Measurements from ENCODE around the gene SNTB2.
A peak's percentile ranks its signal among the peaks of the same experiment; 100 is the strongest.
"Not testable (repeated sequence)": the region's sequence is repeated elsewhere in the genome, so short reads cannot be mapped to it uniquely, and the experiment has no call there.

The SNTB2 gene

DNA sequence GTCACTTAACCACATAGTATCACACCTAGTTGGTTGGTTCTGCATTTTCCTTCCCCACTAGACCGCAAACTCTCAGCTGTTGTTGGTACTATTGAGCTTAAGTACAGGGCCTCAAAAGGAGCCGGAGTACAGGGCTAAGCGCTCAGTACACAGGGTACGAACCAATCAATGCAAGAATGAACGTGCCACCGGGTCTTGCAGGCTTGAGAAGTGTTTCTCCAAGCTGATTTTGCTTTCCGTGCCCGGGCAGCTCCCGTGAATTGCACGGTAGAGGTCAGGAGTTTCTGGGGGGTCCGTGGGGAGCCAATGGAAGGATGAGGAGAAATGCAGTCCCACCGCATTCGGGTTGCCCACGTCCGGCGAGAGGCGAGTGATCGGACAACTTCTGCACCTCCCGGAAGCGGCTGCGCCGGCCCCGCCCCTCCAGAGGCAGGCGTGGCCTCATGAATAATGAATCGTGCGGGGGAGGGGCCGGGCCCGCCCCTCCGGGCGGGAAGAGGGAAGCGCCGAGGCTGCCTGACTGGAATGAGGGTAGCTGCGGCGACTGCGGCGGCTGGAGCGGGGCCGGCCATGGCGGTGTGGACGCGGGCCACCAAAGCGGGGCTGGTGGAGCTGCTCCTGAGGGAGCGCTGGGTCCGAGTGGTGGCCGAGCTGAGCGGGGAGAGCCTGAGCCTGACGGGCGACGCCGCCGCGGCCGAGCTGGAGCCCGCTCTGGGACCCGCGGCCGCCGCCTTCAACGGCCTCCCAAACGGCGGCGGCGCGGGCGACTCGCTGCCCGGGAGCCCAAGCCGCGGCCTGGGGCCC, at the start of gene SNTB2:
Gene SNTB2, plus strand, starts transcription at position 523 of the 804 bp plus-strand sequence. Its CDS starts 3 bp downstream, at position 526.
- peak; percentile 92 for DNase-seq

DNA sequence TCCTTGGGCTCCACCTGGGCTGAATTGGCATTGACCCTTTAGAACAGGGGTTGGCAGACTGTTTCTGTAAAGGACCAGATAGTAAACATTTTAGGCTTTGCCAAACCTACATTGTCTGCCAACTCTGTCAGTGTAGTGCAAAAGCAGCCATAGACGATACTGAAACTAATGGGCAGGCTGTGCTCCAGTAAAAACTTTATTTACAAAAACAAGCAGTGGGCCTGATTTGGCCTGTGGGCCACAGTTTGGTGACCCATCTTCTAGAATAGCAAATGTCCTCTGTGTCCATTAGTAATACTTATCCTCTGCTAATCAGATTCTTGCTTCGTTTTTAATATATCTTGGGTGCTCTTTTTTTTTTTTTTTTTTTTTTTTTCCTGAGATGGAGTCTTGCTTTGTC, 48.4 kb upstream of the SNTB2 start:
- no peak for DNase-seq

DNA sequence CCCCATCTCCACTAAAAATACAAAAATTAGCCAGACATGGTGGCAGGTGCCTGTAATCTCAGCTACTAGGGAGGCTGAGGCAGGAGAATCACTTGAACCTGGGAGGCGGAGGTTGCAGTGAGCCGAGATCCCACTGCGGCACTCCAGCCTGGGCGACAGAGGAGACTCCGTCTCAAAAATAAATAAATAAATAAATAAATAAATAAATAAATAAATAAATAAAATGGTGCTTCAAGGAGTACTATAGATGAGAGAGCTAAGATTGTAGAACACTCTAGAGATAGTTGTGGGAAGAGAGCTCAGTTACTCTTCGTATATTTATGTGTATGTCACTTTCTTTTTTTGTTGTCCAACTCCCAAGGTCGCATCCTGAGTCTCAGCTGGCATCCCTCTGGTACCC, 47.5 kb upstream of the SNTB2 start:
- not testable (repeated sequence) for DNase-seq

- DNase-seq, result no peak
These were observed 46.0 kb upstream of the SNTB2 start for GRCh38 chr16:69141014-69141413.

DNA sequence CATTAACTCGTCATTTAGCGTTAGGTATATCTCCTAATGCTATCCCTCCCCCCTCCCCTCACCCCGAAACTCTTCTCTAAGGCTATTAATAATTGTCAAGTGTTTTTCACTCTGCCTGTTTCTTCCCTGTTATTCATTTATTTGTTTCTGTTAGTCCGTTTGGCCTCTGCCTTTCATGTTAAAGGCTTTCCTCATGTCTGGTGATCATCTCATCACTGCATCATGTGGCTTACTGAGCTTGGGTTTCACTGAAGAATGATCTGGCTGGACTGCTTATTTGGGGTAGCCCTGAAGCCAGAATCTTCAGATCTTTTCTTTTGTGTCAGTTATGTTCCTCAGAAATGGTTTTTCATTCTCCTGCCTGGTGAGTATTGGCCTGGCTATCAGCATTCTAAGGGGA, 45.0 kb upstream of the SNTB2 start:
- no peak for DNase-seq

DNA sequence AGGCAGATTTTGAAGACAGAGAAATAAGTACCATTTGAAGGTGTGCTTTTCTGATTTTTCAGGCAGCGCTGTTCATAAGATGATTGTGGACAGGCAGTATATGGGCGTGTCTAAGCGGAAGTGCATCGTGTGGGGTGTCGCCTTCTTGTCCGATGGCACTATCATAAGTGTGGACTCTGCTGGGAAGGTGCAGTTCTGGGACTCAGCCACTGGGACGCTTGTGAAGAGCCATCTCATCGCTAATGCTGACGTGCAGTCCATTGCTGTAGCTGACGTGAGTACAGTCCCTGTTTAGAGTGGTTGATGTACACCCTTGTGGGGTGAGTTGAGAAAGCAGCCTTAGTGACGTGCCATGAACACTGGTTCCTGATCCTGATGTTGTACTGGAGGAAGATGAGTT, 43.8 kb upstream of the SNTB2 start:
- DNase-seq, result no peak

DNA sequence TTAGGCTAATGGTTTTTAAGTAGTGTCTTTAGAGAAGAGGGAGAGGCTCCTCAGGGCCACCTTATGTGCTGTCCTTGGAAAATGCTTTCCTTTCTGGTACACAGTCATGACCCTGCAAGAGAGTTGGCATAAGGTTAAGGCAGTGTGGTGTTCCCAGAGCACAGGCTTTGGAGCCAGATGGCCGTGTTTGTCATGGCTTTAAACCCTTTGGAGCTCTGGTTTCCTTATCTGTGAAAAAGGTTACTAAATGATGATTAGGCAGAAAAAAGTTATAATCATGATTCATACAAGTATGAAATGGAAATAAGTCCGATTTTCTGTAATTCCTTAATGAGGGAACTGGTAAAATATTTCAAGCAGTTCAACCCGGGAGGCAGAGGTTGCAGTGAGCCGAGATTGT, 41.3 kb upstream of the SNTB2 start:
- DNase-seq, result no peak

DNA sequence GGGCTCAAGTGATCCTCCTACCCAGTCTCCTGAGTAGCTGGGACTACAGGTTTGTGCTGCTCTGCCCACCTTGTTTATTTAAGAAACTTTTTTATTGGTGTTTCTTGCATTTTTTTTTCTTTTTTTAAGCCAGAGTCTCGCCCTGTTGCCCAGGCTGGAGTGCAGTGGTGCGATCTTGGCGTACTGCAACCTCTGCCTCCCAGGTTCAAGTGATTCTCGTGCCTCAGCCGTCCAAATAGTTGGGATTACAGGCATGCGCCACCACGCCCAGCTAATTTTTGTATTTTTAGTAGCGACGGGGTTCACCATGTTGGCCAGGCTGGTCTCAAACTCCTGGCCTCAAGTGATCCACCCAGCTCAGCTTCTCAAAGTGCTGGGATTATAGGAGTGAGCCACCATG, 37.3 kb upstream of the SNTB2 start:
- not testable (repeated sequence) for DNase-seq

DNA sequence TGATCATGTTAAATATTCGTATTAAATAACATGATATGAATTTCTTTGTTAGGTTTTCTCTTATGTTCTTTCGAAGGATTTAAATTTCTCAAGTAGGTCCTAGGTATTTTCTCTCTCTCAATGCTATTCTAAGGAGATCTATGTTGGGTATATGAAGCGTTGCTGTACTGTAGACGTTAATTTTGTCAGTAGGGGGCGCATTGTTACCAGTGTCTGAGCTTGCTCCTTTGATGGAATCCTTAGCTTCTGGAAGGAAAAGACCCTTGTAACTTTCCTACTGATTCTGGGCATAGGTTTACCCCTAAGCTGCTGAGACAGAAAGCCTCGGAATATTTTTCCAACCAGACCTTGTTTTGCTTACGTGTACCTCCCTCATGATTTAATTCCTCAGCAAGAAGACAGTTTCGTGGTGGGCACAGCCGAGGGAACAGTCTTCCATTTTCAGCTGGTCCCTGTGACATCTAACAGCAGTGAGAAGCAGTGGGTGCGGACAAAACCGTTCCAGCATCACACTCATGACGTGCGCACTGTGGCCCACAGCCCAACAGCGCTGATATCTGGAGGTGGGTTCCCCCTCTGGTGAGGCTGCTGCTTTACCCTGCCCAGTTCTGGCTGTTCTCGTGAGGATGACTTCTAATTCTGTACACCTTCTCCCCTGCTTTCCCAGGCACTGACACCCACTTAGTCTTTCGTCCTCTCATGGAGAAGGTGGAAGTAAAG, 36.7 kb upstream of the SNTB2 start:
- DNase-seq, result peak; percentile 70

GRCh38 chr16:69157196-69157595, 29.8 kb upstream of the SNTB2 start:
- no peak for DNase-seq

- no peak for DNase-seq
These were observed 26.8 kb upstream of the SNTB2 start for GRCh38 chr16:69160192-69160591.

- no peak for DNase-seq
These were observed 21.4 kb upstream of the SNTB2 start for GRCh38 chr16:69165584-69165983.

- DNase-seq, result peak; percentile 83
These were observed 20.6 kb upstream of the SNTB2 start for GRCh38 chr16:69166221-69166833.

DNA sequence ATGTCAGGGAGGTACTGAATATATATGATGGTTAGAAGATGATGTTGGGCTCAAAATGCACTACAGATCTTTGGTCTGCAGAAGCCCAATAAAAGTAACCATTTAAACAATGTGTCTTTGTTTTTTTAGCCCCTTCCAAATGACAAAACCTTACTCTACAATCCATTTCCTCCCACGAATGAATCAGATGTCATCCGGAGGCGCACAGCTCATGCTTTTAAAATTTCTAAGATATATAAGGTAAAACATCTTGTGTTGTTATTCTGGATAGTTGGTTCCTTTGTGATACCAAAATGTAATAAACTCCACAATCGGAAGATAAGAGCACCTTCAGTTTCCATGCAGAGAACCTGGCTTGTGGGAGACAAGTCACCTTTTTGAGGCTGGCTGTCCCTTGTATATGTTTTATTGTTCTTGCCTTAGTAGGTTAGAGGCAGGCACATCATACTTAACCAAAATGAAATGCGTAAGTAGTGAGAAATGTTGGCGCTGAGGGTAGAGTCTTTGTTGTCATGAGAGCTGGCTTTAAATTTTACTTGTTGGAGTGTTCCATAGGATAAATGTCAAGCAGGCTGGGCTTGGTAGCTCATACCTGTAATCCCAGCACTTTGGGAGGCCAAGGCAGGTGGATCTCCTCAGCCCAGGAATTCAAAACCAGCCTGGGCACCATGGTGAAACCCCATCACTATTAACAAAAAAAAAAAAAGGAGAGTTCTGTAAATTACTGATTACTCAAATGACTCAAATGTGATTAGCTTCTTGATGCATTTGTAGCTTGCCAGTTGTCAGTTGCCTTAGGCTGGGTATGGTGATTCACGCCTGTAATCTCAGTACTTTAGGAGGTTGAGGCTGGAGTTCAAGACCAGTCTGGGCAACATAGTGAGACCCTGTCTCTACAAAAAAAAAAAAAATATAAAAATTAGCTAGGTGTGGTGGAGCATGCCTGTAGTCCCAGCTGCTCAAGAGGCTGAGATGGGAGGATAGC, 19.7 kb upstream of the SNTB2 start:
- DNase-seq, result peak; percentile 30

DNA sequence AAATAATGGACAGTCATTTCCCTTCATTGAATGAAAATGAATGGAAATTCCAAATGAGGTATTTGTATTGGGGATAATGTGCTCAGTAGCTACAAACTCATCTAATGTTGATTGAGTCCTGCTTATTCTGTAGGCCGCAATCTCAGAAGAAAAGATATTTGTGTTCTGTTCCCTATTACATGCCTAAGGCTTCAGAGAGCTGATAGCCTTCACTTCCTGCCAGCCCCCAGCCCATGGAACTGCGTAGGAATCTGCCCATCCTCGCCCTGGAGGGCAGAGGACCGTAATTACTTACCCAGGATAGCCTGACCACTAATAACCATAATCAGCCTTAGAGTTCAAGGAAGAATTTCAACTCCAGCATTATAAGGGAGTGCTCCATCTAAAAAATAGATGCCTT, 17.9 kb upstream of the SNTB2 start:
- no peak for DNase-seq

- no peak for DNase-seq
These were observed 17.2 kb upstream of the SNTB2 start for GRCh38 chr16:69169607-69170352.

DNA sequence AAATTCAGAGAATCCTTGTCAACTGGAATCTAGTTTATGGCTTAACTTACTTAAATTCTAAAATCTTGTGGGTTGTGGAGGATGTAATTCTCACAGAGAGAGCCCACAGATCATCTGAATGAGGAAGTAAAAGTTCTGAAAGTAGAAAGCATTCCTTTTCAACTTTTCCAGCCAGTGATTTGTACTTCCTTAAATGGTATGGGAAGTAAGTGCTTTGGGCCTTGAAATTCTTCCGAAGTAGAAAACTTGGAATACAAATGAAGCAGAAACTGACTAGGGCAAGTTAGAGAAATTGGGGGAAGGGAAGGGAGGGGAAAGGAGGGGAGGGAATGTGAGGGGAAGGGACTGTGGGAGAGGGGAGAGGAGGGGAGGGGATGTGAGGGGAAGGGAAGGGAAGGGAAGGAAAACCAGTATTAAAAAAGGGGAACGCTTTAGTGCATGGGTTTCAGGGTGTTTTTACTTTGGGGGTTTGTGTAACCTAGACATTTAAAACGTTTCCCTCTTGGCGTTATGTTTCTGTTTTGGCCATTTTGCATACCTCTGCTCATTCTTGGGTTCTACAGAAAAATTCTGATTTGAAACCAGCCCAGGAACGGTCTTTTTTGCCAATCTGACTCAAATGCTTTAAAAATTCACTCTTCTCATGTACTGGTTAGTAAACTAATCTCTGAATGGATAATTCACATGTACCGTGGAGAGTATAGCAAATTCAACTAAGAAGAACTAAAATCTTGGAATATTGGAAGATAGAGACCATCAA, 15.5 kb upstream of the SNTB2 start:
- no peak for DNase-seq

GRCh38 chr16:69176033-69176800, 10.7 kb upstream of the SNTB2 start:
- no peak for DNase-seq

DNA sequence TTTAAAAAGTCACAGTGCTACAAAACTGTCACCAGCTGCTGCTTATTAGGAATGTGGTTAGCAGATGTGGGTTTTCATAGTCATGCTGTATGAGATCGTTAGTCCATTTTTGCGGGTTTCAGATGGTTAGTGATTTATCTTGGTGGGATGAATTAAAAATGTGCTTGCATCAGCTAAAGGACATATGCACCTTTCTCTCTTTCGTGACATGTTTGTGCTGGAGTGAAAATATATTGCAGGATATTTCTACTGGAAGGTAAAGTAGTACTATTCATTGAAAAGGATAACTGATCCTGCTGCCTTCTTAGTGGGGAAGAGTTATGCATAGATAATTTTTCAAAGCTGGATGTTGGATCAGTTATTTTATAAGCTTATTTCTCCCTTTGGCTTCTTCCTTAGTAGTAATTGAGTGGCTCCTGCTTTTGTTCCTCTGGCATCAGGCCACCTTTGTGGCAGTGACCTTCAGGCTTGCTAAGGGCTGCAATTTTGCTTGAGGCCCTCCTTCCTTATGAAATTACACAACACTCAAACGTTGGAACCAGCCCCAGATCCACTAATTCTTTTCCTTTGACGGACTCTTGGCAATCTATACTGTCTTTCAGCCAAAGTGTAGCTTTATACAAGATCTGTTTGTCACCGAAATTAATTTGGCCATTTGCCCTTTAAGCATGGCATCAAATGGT, 7.5 kb upstream of the SNTB2 start:
- DNase-seq, result peak; percentile 14

DNA sequence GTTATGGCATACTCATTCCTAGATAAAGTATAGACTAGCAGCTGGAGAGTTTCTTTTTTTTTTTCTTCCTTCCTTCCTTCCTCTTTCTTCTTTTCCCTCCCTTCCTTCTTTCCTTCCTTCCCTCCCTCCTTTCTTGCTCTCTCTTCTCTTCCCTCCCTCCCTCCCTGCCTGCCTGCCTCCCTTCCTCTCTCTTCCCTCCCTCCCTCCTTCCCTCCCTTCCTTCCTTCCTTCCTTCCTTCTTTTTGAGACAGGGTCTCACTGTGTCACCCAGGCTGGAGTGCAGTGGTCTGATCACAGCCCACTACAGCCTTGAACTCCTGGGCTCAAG, 7.0 kb upstream of the SNTB2 start:
- no peak for DNase-seq
